NOMO-1 (cell line): ENCODE results near the gene FAM24A.

Experiments
- DNase-seq, 2 experiments: peaks; one replicate each; lab custom pipeline; 2025; ENCODE audit not compliant: unreplicated experiment in 2 of 2; lab: John Stamatoyannopoulos, UW

The FAM24A gene

GRCh38 chr10:122915700-122916099, 5.3 kb downstream of the FAM24A start:
- no peak for DNase-seq

- DNase-seq, result no peak
These were observed 19.7 kb downstream of the FAM24A start for GRCh38 chr10:122930140-122930539.

GRCh38 chr10:122931088-122931906, 20.9 kb downstream of the FAM24A start:
- DNase-seq, result no peak

GRCh38 chr10:122939133-122939855, 28.9 kb downstream of the FAM24A start:
- no peak for DNase-seq

- DNase-seq, result no peak
These were observed 29.6 kb downstream of the FAM24A start for GRCh38 chr10:122939856-122940543.

GRCh38 chr10:122949296-122949695, 38.9 kb downstream of the FAM24A start:
- no peak for DNase-seq

- peak; percentile 98 for DNase-seq
These were observed 43.7 kb downstream of the FAM24A start, which contains the start of gene C10orf88 for GRCh38 chr10:122953902-122954730. Gene C10orf88 (minus strand): TSS chr10:122954227. CDS start chr10:122954178, 49 bp downstream.

- DNase-seq, result no peak
These were observed 44.3 kb downstream of the FAM24A start for GRCh38 chr10:122954731-122955050.

- no peak for DNase-seq
These were observed 45.5 kb downstream of the FAM24A start for GRCh38 chr10:122955892-122956291.

- no peak for DNase-seq
These were observed 47.1 kb downstream of the FAM24A start for GRCh38 chr10:122957474-122957873.

- DNase-seq, result no peak
These were observed 52.0 kb downstream of the FAM24A start for GRCh38 chr10:122962405-122962804.
